Astrocyte (in vitro differentiated cells and primary cell): Measurements from ENCODE around the gene PEAK1. TPM values are rescaled to one million over a fixed set of nuclear protein-coding genes. Genes with fewer than 3 reads are reported as not detected.

Experiments
- DNase-seq: peaks from one replicate; pipeline ENCODE4 v3.0.0-alpha.2; 2010; ENCODE audit warnings: low read depth
- FAIRE-seq: peaks from 2 replicates; lab custom pipeline; 2011; peaks lifted over from hg19 to GRCh38; lab: Jason Lieb, UNC
- H2AFZ ChIP-seq: 2 replicates; pipeline ENCODE4 v1.6.0; 2012; ENCODE audit warnings: low read depth, low read length, inconsistent platforms
- H3K27ac ChIP-seq: 2 replicates; pipeline ENCODE4 v1.5.1; 2011; ENCODE audit warnings: low read depth, low read length, inconsistent platforms
- H3K27me3 ChIP-seq: 2 replicates; pipeline ENCODE4 v1.6.0; 2011; ENCODE audit warnings: low read length, inconsistent platforms; ENCODE audit not compliant: insufficient read depth
- H3K36me3 ChIP-seq: 2 replicates; pipeline ENCODE4 v1.5.1; 2011; ENCODE audit warnings: low read length, inconsistent platforms; ENCODE audit not compliant: insufficient read depth
- H3K4me1 ChIP-seq: 2 replicates; pipeline ENCODE4 v1.5.1; 2011; ENCODE audit warnings: low read length, inconsistent platforms; ENCODE audit not compliant: insufficient read depth
- H3K4me2 ChIP-seq: 2 replicates; pipeline ENCODE4 v1.6.0; 2012; ENCODE audit warnings: low read length, inconsistent platforms
- H3K4me3 ChIP-seq: 2 replicates; pipeline ENCODE4 v1.5.1; 2011; ENCODE audit warnings: low read depth, mild to moderate bottlenecking, low read length, inconsistent platforms; ENCODE audit not compliant: insufficient read depth
- H3K79me2 ChIP-seq: 2 replicates; pipeline ENCODE4 v1.6.0; 2012; ENCODE audit warnings: mild to moderate bottlenecking, low read length, inconsistent platforms; ENCODE audit not compliant: insufficient read depth
- H3K9ac ChIP-seq: 2 replicates; pipeline ENCODE4 v1.6.0; 2012; ENCODE audit warnings: mild to moderate bottlenecking, low read length, inconsistent platforms
- H3K9me3 ChIP-seq: 2 replicates; pipeline ENCODE4 v1.5.1; 2012; ENCODE audit warnings: low read depth, mild to moderate bottlenecking, low read length, inconsistent platforms; ENCODE audit not compliant: insufficient read depth
- H4K20me1 ChIP-seq: 2 replicates; pipeline ENCODE4 v1.6.0; 2012; ENCODE audit warnings: low read length, inconsistent platforms; ENCODE audit not compliant: insufficient read depth
- H3K27ac Mint-ChIP-seq: one replicate; pipeline ENCODE4 v1.8.0; 2021; ENCODE audit warnings: mild to moderate bottlenecking, mixed read lengths; ENCODE audit not compliant: unreplicated experiment
- H3K27me3 Mint-ChIP-seq: one replicate; pipeline ENCODE4 v1.8.0; 2021; ENCODE audit warnings: low read depth, mixed read lengths; ENCODE audit not compliant: unreplicated experiment
- H3K36me3 Mint-ChIP-seq: one replicate; pipeline ENCODE4 v1.8.0; 2021; ENCODE audit warnings: low read depth, mixed read lengths; ENCODE audit not compliant: unreplicated experiment
- H3K4me1 Mint-ChIP-seq: one replicate; pipeline ENCODE4 v1.8.0; 2021; ENCODE audit warnings: low read depth, mixed read lengths; ENCODE audit not compliant: unreplicated experiment
- H3K4me3 Mint-ChIP-seq: one replicate; pipeline ENCODE4 v1.8.0; 2021; ENCODE audit warnings: mild to moderate bottlenecking, moderate library complexity, mixed read lengths; ENCODE audit not compliant: unreplicated experiment
- H3K9me3 Mint-ChIP-seq: one replicate; pipeline ENCODE4 v1.8.0; 2021; ENCODE audit warnings: mild to moderate bottlenecking, mixed read lengths; ENCODE audit not compliant: unreplicated experiment
- EZH2 ChIP-seq: IDR thresholded peaks from 2 replicates; pipeline ENCODE4 v1.6.1; 2012; ENCODE audit warnings: mild to moderate bottlenecking, low read length, inconsistent platforms; ENCODE audit not compliant: insufficient read depth
- total RNA-seq: library from RNA; stranded (reverse); gene quantifications from 2 replicates; pipeline ENCODE4 v1.2.1, GENCODE V29; 2021
- TF ChIP-seq, protein P1 (sequence below): IDR thresholded peaks from 2 replicates; pipeline ENCODE4 v1.5.1; 2011; ENCODE audit warnings: low read depth, mild to moderate bottlenecking, inconsistent platforms, low read length, moderate library complexity; ENCODE audit not compliant: insufficient read depth

PEAK1 gene
- total RNA-seq, 1 donor from 2014 or later = 62.3 TPM

DNA sequence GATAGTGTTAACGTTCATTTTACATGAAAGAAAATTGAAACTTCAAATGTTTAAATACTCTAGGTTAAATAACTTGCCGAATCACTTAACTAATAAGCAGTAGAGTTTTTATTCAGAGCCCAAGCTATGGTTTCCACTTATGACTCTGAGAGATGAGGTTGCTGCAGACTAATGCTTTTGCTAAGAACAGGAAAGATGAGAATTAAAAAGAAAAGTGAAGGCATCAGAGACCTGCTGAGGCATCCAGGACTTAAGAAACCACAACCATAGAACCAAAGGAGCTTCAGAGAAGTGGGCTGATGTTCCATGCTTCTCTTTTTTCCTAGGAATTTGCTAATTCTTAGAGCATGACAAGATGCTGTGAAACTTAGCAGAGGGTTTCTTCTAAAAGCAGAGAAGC is 10.3 kb upstream of the PEAK1 start:
- Mint-ChIP-seq H3K9me3 (no peaks in the 10 kb centered on the region), H3K4me3 (no peak overlapping the region), H3K4me1 (peaks cover 14% of the 10 kb centered on the region), H3K27ac (peak overlapping the region; percentile 13), H3K27me3 (no peaks in the 10 kb centered on the region), H3K36me3 (no peaks in the 10 kb centered on the region)
- TF ChIP-seq EZH2 = no peak
- TF ChIP-seq, protein P1, sequence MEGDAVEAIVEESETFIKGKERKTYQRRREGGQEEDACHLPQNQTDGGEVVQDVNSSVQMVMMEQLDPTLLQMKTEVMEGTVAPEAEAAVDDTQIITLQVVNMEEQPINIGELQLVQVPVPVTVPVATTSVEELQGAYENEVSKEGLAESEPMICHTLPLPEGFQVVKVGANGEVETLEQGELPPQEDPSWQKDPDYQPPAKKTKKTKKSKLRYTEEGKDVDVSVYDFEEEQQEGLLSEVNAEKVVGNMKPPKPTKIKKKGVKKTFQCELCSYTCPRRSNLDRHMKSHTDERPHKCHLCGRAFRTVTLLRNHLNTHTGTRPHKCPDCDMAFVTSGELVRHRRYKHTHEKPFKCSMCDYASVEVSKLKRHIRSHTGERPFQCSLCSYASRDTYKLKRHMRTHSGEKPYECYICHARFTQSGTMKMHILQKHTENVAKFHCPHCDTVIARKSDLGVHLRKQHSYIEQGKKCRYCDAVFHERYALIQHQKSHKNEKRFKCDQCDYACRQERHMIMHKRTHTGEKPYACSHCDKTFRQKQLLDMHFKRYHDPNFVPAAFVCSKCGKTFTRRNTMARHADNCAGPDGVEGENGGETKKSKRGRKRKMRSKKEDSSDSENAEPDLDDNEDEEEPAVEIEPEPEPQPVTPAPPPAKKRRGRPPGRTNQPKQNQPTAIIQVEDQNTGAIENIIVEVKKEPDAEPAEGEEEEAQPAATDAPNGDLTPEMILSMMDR = no peak
- H2AFZ ChIP-seq = no peak overlapping the region
- DNase-seq = no peak
- no peaks in the 10 kb centered on the region for H3K36me3 ChIP-seq
- no peak overlapping the region for H3K4me2 ChIP-seq
- H3K4me3 ChIP-seq = no peak overlapping the region
- FAIRE-seq = no peak
- peaks cover 67% of the 10 kb centered on the region for H3K79me2 ChIP-seq
- H4K20me1 ChIP-seq = peaks cover 43% of the 10 kb centered on the region
- H3K27me3 ChIP-seq = no peaks in the 10 kb centered on the region
- no peaks in the 10 kb centered on the region for H3K9me3 ChIP-seq
- H3K4me1 ChIP-seq = no peaks in the 10 kb centered on the region
- no peak overlapping the region for H3K27ac ChIP-seq
- no peak overlapping the region for H3K9ac ChIP-seq

DNA sequence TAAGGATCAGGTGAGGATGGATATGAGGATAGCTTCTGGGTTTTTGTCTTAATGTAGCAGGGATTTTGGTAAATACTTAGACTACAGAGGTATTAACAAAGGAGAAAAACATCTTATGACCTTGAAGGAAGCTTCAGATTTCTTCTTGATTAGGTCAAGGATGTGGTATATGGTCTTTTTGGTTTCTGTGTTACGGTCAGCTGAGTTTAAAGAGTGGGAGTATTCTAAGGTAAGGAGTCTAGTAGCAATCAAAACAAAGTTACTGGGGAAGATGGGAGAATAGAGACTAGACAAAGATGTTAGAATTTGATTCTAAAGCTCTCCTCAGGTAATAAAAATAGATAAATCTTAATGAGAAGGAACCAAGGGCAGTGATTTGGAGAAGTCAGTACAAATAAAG is 7.0 kb upstream of the PEAK1 start:
- FAIRE-seq = no peak
- Histone ChIP-seq H2AFZ (no peak overlapping the region), H3K4me1 (no peaks in the 10 kb centered on the region), H3K36me3 (no peaks in the 10 kb centered on the region), H3K79me2 (peaks cover 89% of the 10 kb centered on the region), H3K27me3 (no peaks in the 10 kb centered on the region), H3K9me3 (no peaks in the 10 kb centered on the region), H3K9ac (no peak overlapping the region), H3K4me2 (no peak overlapping the region), H3K4me3 (no peak overlapping the region), H3K27ac (no peak overlapping the region), H4K20me1 (peaks cover 53% of the 10 kb centered on the region)
- no peaks in the 10 kb centered on the region for H3K9me3 Mint-ChIP-seq
- TF ChIP-seq, protein P1 = no peak
- TF ChIP-seq EZH2 = no peak
- H3K4me3 Mint-ChIP-seq = no peak overlapping the region
- H3K27ac Mint-ChIP-seq = no peak overlapping the region
- no peaks in the 10 kb centered on the region for H3K36me3 Mint-ChIP-seq
- H3K4me1 Mint-ChIP-seq = peaks cover 23% of the 10 kb centered on the region
- DNase-seq = no peak
- H3K27me3 Mint-ChIP-seq = no peaks in the 10 kb centered on the region

DNA sequence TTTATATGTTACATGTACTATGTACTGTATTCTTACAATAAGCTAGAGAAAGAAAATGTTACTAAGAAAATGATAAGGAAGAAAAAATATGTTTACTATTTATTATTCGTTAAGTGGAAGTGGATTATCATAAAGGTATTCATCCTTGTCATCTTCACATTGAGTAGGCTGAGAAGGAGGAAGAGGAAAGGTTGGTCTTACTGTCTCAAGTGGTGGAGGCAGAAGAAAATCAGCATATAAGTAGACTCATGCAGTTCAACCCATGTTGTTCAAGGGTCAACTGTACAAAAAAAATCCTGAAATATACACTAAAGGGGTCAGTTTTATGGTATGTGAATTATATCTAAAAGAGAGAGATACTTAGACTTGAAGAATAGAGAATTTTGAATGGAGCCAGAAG is 6.5 kb upstream of the PEAK1 start:
- H3K9me3 Mint-ChIP-seq = no peaks in the 10 kb centered on the region
- no peaks in the 10 kb centered on the region for H3K27me3 Mint-ChIP-seq
- no peak overlapping the region for H3K27ac ChIP-seq
- H3K36me3 ChIP-seq = no peaks in the 10 kb centered on the region
- H3K79me2 ChIP-seq = peaks cover 89% of the 10 kb centered on the region
- DNase-seq (no peak), FAIRE-seq (no peak)
- no peak overlapping the region for H3K9ac ChIP-seq
- TF ChIP-seq, protein P1 = no peak
- no peak for TF ChIP-seq EZH2
- H3K4me3 Mint-ChIP-seq = no peak overlapping the region
- H3K27ac Mint-ChIP-seq = no peak overlapping the region
- H4K20me1 ChIP-seq = peaks cover 49% of the 10 kb centered on the region
- no peaks in the 10 kb centered on the region for H3K36me3 Mint-ChIP-seq
- no peak overlapping the region for H3K4me3 ChIP-seq
- H3K4me1 Mint-ChIP-seq = peaks cover 23% of the 10 kb centered on the region
- H3K27me3 ChIP-seq = no peaks in the 10 kb centered on the region
- H3K9me3 ChIP-seq = no peaks in the 10 kb centered on the region
- H3K4me1 ChIP-seq = peaks cover 5% of the 10 kb centered on the region
- H2AFZ ChIP-seq = no peak overlapping the region
- H3K4me2 ChIP-seq = no peak overlapping the region
